Measurements from ENCODE around the gene SART3. TPM values are rescaled to one million over a fixed set of nuclear protein-coding genes. Genes with fewer than 3 reads are reported as not detected.
A peak's percentile ranks its signal among the peaks of the same experiment; 100 is the strongest.

SART3 gene
- total and polyA plus RNA-seq, 7 experiments from 2014 or later, result 34.3 to 99.3 (median 85.2) TPM

GRCh38 chr12:108580531-108580930, 19.6 kb upstream of the SART3 start:
- CTCF ChIA-PET, result no interaction called here

GRCh38 chr12:108578813-108579212, 17.8 kb upstream of the SART3 start:
- Mint-ChIP-seq H3K27me3 (peaks cover 0 to 8% (median 0%) of the 10 kb centered on the region in 5 donors), H3K4me1 (peaks cover 14 to 40% (median 36%) of the 10 kb centered on the region in 7 donors), H3K27ac (peak overlapping the region in 3 of 9 donors; percentile 7 to 51 (median 7)), H3K4me3 (peak overlapping the region in 1 of 10 donors; percentile 48), H3K36me3 (peaks cover 0 to 11% (median 0%) of the 10 kb centered on the region in 5 donors), H3K9me3 (peaks cover 0 to 17% (median 0%) of the 10 kb centered on the region in 11 donors)
- CTCF ChIA-PET, result no interaction called here
- ATAC-seq (no peak), DNase-seq (no peak)
- H3K4me1 ChIP-seq (ENCODE audit: control insufficient read depth in 2 of 2, insufficient read depth in 2 of 2, low read length in 2 of 2), result peaks cover 0 to 24% of the 10 kb centered on the region in 2 donors
- no peak overlapping the region for H3K4me3 ChIP-seq (ENCODE audit: low read length)
- POLR2A ChIA-PET, result no interaction called here
- H3K9me3 ChIP-seq (ENCODE audit: control insufficient read depth in 2 of 3, low read length in 3 of 3), result no peaks in the 10 kb centered on the region
- no peaks in the 10 kb centered on the region for H3K36me3 ChIP-seq (ENCODE audit: control insufficient read depth in 2 of 3, insufficient read depth in 3 of 3, low read length in 3 of 3)
- intact Hi-C loops (cut with micrococcal nuclease), result no loop called here
- no peak overlapping the region for H3K27ac ChIP-seq (ENCODE audit: low read depth, low read length)
- no peaks in the 10 kb centered on the region for H3K27me3 ChIP-seq (ENCODE audit: control insufficient read depth in 2 of 2, insufficient read depth in 2 of 2, low read length in 2 of 2)

More at GRCh38 chr12:108580531-108580930, 19.6 kb upstream of the SART3 start:
- Mint-ChIP-seq H3K9me3 (peaks cover 0 to 16% (median 0%) of the 10 kb centered on the region in 11 donors), H3K27ac (no peak overlapping the region), H3K4me3 (no peak overlapping the region), H3K36me3 (peaks cover 0 to 8% (median 0%) of the 10 kb centered on the region in 5 donors), H3K4me1 (peaks cover 6 to 23% (median 20%) of the 10 kb centered on the region in 7 donors), H3K27me3 (peaks cover 0 to 5% (median 0%) of the 10 kb centered on the region in 5 donors)
- Histone ChIP-seq H3K4me1 (ENCODE audit: control insufficient read depth in 2 of 2, insufficient read depth in 2 of 2, low read length in 2 of 2) (peaks cover 0 to 12% of the 10 kb centered on the region in 2 donors), H3K27me3 (ENCODE audit: control insufficient read depth in 2 of 2, insufficient read depth in 2 of 2, low read length in 2 of 2) (no peaks in the 10 kb centered on the region), H3K9me3 (ENCODE audit: control insufficient read depth in 2 of 3, low read length in 3 of 3) (no peaks in the 10 kb centered on the region), H3K36me3 (ENCODE audit: control insufficient read depth in 2 of 3, insufficient read depth in 3 of 3, low read length in 3 of 3) (no peaks in the 10 kb centered on the region), H3K27ac (ENCODE audit: low read depth, low read length) (no peak overlapping the region), H3K4me3 (ENCODE audit: low read length) (no peak overlapping the region)
- ATAC-seq, result no peak
- intact Hi-C loops (cut with micrococcal nuclease), result no loop called here
- no peak for DNase-seq
- POLR2A ChIA-PET, result no interaction called here

GRCh38 chr12:108578264-108578663, 17.3 kb upstream of the SART3 start:
- no peaks in the 10 kb centered on the region for H3K9me3 ChIP-seq (ENCODE audit: control insufficient read depth in 2 of 3, low read length in 3 of 3)
- Mint-ChIP-seq H3K4me3 (no peak overlapping the region), H3K4me1 (peaks cover 14 to 46% (median 40%) of the 10 kb centered on the region in 7 donors), H3K27me3 (peaks cover 0 to 8% (median 0%) of the 10 kb centered on the region in 5 donors), H3K27ac (peak overlapping the region in 3 of 9 donors; percentile 23 to 51 (median 27)), H3K36me3 (peaks cover 0 to 11% (median 0%) of the 10 kb centered on the region in 5 donors), H3K9me3 (peaks cover 0 to 17% (median 0%) of the 10 kb centered on the region in 11 donors)
- H3K4me1 ChIP-seq (ENCODE audit: control insufficient read depth in 2 of 2, insufficient read depth in 2 of 2, low read length in 2 of 2), result peaks cover 0 to 24% of the 10 kb centered on the region in 2 donors
- ChIA-PET CTCF (interaction anchor here (1.4 to 2.3 kb wide), 2 partner anchors 10 to 40 kb away, joined by 3 to 8 read pairs; no protein-coding TSS in a partner anchor), POLR2A (no interaction called here)
- no peak overlapping the region for H3K4me3 ChIP-seq (ENCODE audit: low read length)
- no peaks in the 10 kb centered on the region for H3K27me3 ChIP-seq (ENCODE audit: control insufficient read depth in 2 of 2, insufficient read depth in 2 of 2, low read length in 2 of 2)
- H3K27ac ChIP-seq (ENCODE audit: low read depth, low read length), result no peak overlapping the region
- H3K36me3 ChIP-seq (ENCODE audit: control insufficient read depth in 2 of 3, insufficient read depth in 3 of 3, low read length in 3 of 3), result no peaks in the 10 kb centered on the region
- DNase-seq, result no peak
- intact Hi-C loops (cut with micrococcal nuclease), result no loop called here
- ATAC-seq, result no peak

- Mint-ChIP-seq H3K36me3 (peaks cover 0 to 11% (median 0%) of the 10 kb centered on the region in 5 donors), H3K27me3 (peaks cover 0 to 8% (median 0%) of the 10 kb centered on the region in 5 donors), H3K4me1 (peaks cover 14 to 54% (median 48%) of the 10 kb centered on the region in 7 donors), H3K9me3 (peaks cover 0 to 17% (median 0%) of the 10 kb centered on the region in 11 donors), H3K4me3 (peak overlapping the region in 3 of 10 donors; percentile 11 to 35 (median 32)), H3K27ac (peak overlapping the region in 5 of 9 donors; percentile 8 to 66 (median 51))
- H3K4me1 ChIP-seq (ENCODE audit: control insufficient read depth in 2 of 2, insufficient read depth in 2 of 2, low read length in 2 of 2), result peaks cover 0 to 24% of the 10 kb centered on the region in 2 donors
- no peaks in the 10 kb centered on the region for H3K9me3 ChIP-seq (ENCODE audit: control insufficient read depth in 2 of 3, low read length in 3 of 3)
- DNase-seq, result no peak
- POLR2A ChIA-PET, result interaction anchor here (2.0 kb wide), 1 partner anchor 15 kb away, joined by 10 read pairs; the partner anchor contains the start of gene ISCU
- intact Hi-C loops (cut with micrococcal nuclease), result no loop called here
- CTCF ChIA-PET, result interaction anchor here (1.0 to 2.3 kb wide), 3 partner anchors 9 to 41 kb away, joined by 3 to 8 read pairs (median 4); partner anchors contain the start of gene SART3
- H3K27me3 ChIP-seq (ENCODE audit: control insufficient read depth in 2 of 2, insufficient read depth in 2 of 2, low read length in 2 of 2), result no peaks in the 10 kb centered on the region
- H3K36me3 ChIP-seq (ENCODE audit: control insufficient read depth in 2 of 3, insufficient read depth in 3 of 3, low read length in 3 of 3), result no peaks in the 10 kb centered on the region
- H3K4me3 ChIP-seq (ENCODE audit: low read length), result no peak overlapping the region
- ATAC-seq, result no peak
- H3K27ac ChIP-seq (ENCODE audit: low read depth, low read length), result no peak overlapping the region
Observed at GRCh38 chr12:108577458-108577857, 16.5 kb upstream of the SART3 start.

GRCh38 chr12:108576660-108577234, 15.8 kb upstream of the SART3 start:
- Mint-ChIP-seq H3K36me3 (peaks cover 0 to 11% (median 0%) of the 10 kb centered on the region in 5 donors), H3K27ac (peak overlapping the region in 6 of 9 donors; percentile 54 to 91 (median 84)), H3K9me3 (peaks cover 0 to 17% (median 0%) of the 10 kb centered on the region in 11 donors), H3K4me3 (peak overlapping the region in 2 of 10 donors; percentile 19 to 75), H3K27me3 (peaks cover 0 to 8% (median 0%) of the 10 kb centered on the region in 5 donors), H3K4me1 (peaks cover 18 to 61% (median 54%) of the 10 kb centered on the region in 7 donors)
- no peak for DNase-seq
- Histone ChIP-seq H3K27ac (ENCODE audit: low read depth, low read length) (no peak overlapping the region), H3K27me3 (ENCODE audit: control insufficient read depth in 2 of 2, insufficient read depth in 2 of 2, low read length in 2 of 2) (no peaks in the 10 kb centered on the region), H3K4me1 (ENCODE audit: control insufficient read depth in 2 of 2, insufficient read depth in 2 of 2, low read length in 2 of 2) (peaks cover 0 to 24% of the 10 kb centered on the region in 2 donors), H3K9me3 (ENCODE audit: control insufficient read depth in 2 of 3, low read length in 3 of 3) (no peaks in the 10 kb centered on the region), H3K4me3 (ENCODE audit: low read length) (no peak overlapping the region), H3K36me3 (ENCODE audit: control insufficient read depth in 2 of 3, insufficient read depth in 3 of 3, low read length in 3 of 3) (no peaks in the 10 kb centered on the region)
- intact Hi-C loops (cut with micrococcal nuclease), result no loop called here
- ChIA-PET CTCF (interaction anchor here (1.0 to 2.3 kb wide), 4 partner anchors 8 to 41 kb away, joined by 3 to 8 read pairs (median 4); partner anchors contain the start of gene SART3), POLR2A (interaction anchor here (2.0 kb wide), 1 partner anchor 15 kb away, joined by 10 read pairs; the partner anchor contains the start of gene ISCU)
- no peak for ATAC-seq

GRCh38 chr12:108575199-108575912, 14.4 kb upstream of the SART3 start:
- Histone ChIP-seq H3K27me3 (ENCODE audit: control insufficient read depth in 2 of 2, insufficient read depth in 2 of 2, low read length in 2 of 2) (no peaks in the 10 kb centered on the region), H3K9me3 (ENCODE audit: control insufficient read depth in 2 of 3, low read length in 3 of 3) (no peaks in the 10 kb centered on the region), H3K4me1 (ENCODE audit: control insufficient read depth in 2 of 2, insufficient read depth in 2 of 2, low read length in 2 of 2) (peaks cover 0 to 34% of the 10 kb centered on the region in 2 donors), H3K4me3 (ENCODE audit: low read length) (no peak overlapping the region), H3K27ac (ENCODE audit: low read depth, low read length) (no peak overlapping the region), H3K36me3 (ENCODE audit: control insufficient read depth in 2 of 3, insufficient read depth in 3 of 3, low read length in 3 of 3) (no peaks in the 10 kb centered on the region)
- intact Hi-C loops (cut with micrococcal nuclease), result no loop called here
- peak; percentile 58 for ATAC-seq
- Mint-ChIP-seq H3K27ac (peak overlapping the region; percentile 67 to 91 (median 85)), H3K4me3 (peak overlapping the region; percentile 47 to 75 (median 64)), H3K27me3 (peaks cover 0 to 8% (median 0%) of the 10 kb centered on the region in 5 donors), H3K4me1 (peaks cover 22 to 75% (median 68%) of the 10 kb centered on the region in 7 donors), H3K9me3 (peaks cover 0 to 17% (median 0%) of the 10 kb centered on the region in 11 donors), H3K36me3 (peaks cover 0 to 16% (median 2%) of the 10 kb centered on the region in 5 donors)
- POLR2A ChIA-PET, result interaction anchor here (2.0 kb wide), 1 partner anchor 13 kb away, joined by 10 read pairs; the partner anchor contains the start of gene ISCU
- CTCF ChIA-PET, result interaction anchor here (0.9 to 1.1 kb wide), 2 partner anchors 11 to 229 kb away, joined by 3 to 4 read pairs; no protein-coding TSS in a partner anchor
- DNase-seq, result peak in 6 of 9 donors; percentile 28 to 58 (median 40)
